Measurements from ENCODE around the gene GP1BA. TPM values are rescaled to one million over a fixed set of nuclear protein-coding genes. Genes with fewer than 3 reads are reported as not detected.

GP1BA gene
- total and polyA plus RNA-seq, 2 experiments from 2014 or later = 0.24 TPM; not detected in 1

GRCh38 chr17:4928881-4929280, 3.2 kb upstream of the GP1BA start (continued):
- TF ChIP-seq ZNF462 (CRISPR knock-in tag; IDR thresholded peaks at IDR 0.05) (no peak), EZH2phosphoT487 (IDR thresholded peaks at IDR 0.05; ENCODE audit: unreplicated experiment) (no peak)

GRCh38 chr17:4932756-4933155, 679 bp downstream of the GP1BA start:
- Mint-ChIP-seq H3K27me3 (ENCODE audit: insufficient read depth, low read depth, poor library complexity) (peaks cover 10% of the 10 kb centered on the region), H3K4me3 (no peak overlapping the region), H3K9me3 (no peaks in the 10 kb centered on the region), H3K27ac (no peak overlapping the region), H3K36me3 (ENCODE audit: low read depth) (peaks cover 38% of the 10 kb centered on the region), H3K4me1 (peaks cover 15% of the 10 kb centered on the region)
- H3K79me2 ChIP-seq (replicated peaks; ENCODE audit: insufficient read depth) = no peaks in the 10 kb centered on the region
- no peak overlapping the region for H3K4me3 ChIP-seq
- ATAC-seq = no peak
- no peaks in the 10 kb centered on the region for H3K27me3 ChIP-seq (ENCODE audit: insufficient read depth)
- H3F3A ChIP-seq (replicated peaks; ENCODE audit: low read depth) = 0 out of 2 replicates have a peak, but pooled peaks cover 4% of the 10 kb centered on the region
- no peaks in the 10 kb centered on the region for H3K4me1 ChIP-seq (ENCODE audit: insufficient read depth)
- H4K20me1 ChIP-seq (replicated peaks; ENCODE audit: insufficient read depth) = no peaks in the 10 kb centered on the region
- no peak overlapping the region for H3K27ac ChIP-seq (ENCODE audit: low read depth)
- DNase-seq (ENCODE audit: low spot score) = no peak
- no peak overlapping the region for H2AFZ ChIP-seq
- H3K9me2 ChIP-seq (ENCODE audit: insufficient read depth) = no peaks in the 10 kb centered on the region
- no peak overlapping the region for H3K4me2 ChIP-seq
- H3K36me3 ChIP-seq (ENCODE audit: insufficient read depth) = no peaks in the 10 kb centered on the region; the same call in 1 of the 2 replicates
- TF ChIP-seq STAT1 (IDR thresholded peaks at IDR 0.05; ENCODE audit: unreplicated experiment) = no peak
- no peak for TF ChIP-seq ETS1 (IDR thresholded peaks at IDR 0.05)
- TF ChIP-seq POLR2AphosphoS5 (IDR thresholded peaks at IDR 0.05; ENCODE audit: low read depth) = no peak
- TF ChIP-seq CTCF (conservative IDR thresholded peaks at IDR 0.05; ENCODE audit: low read depth in 2 of 2) = no peak
- TF ChIP-seq NANOG (IDR thresholded peaks at IDR 0.05; ENCODE audit: borderline replicate concordance) = no peak
- no peak for TF ChIP-seq ZNF331 (CRISPR knock-in tag; IDR thresholded peaks at IDR 0.05; ENCODE audit: low read depth)
- no peak for TF ChIP-seq JUNB (IDR thresholded peaks at IDR 0.05; ENCODE audit: unreplicated experiment)
- TF ChIP-seq EZH2 (IDR thresholded peaks at IDR 0.05; ENCODE audit: low read depth, unreplicated experiment) = no peak
- no peak for TF ChIP-seq CREB1 (CRISPR knock-in tag; IDR thresholded peaks at IDR 0.05; ENCODE audit: low read depth)
- TF ChIP-seq EZH2phosphoT487 (IDR thresholded peaks at IDR 0.05; ENCODE audit: unreplicated experiment) = no peak
- no peak for TF ChIP-seq ZNF114 (CRISPR knock-in tag; IDR thresholded peaks at IDR 0.05)
